HG03139 (cell line): ENCODE results near the gene DISP1.

ENCODE experiments used
- ATAC-seq: cut with Tn5 transposase; IDR thresholded peaks from one replicate; pipeline ENCODE4 v1.9.1; 2021; ENCODE audit not compliant: unreplicated experiment

Gene DISP1

GRCh38 chr1:222852326-222852725 lies 37.5 kb downstream of the DISP1 start:
- no peak for ATAC-seq

GRCh38 chr1:222861062-222861461 lies 46.2 kb downstream of the DISP1 start:
- ATAC-seq = no peak
